Thymus (tissue), 11 donors: Measurements from ENCODE around the gene FBLN5. TPM values are rescaled to one million over a fixed set of nuclear protein-coding genes. Genes with fewer than 3 reads are reported as not detected.

Source experiments
- DNase-seq, 9 donors: peaks; one replicate each; pipeline ENCODE4 v3.0.0-alpha.2; 2013; ENCODE audit warnings: low spot score in 9 of 9, low read depth in 6 of 9, missing footprints in 1 of 9
- H3K27ac ChIP-seq, 2 donors: one replicate each; pipeline ENCODE4 v1.5.1; 2013; ENCODE audit warnings: control low read depth in 1 of 2, low read depth in 1 of 2, low read length in 1 of 2, mild to moderate bottlenecking in 1 of 2, moderate library complexity in 1 of 2
- H3K27me3 ChIP-seq, 2 donors: one replicate each; pipeline ENCODE4 v1.5.1; 2013; ENCODE audit warnings: low read length in 1 of 2; ENCODE audit not compliant: control insufficient read depth in 2 of 2, insufficient read depth in 1 of 2
- H3K36me3 ChIP-seq, 2 donors: one replicate each; pipeline ENCODE4 v1.5.1; 2013; ENCODE audit warnings: low read length in 1 of 2, mild to moderate bottlenecking in 1 of 2, moderate library complexity in 1 of 2; ENCODE audit not compliant: control insufficient read depth in 2 of 2, insufficient read depth in 2 of 2
- H3K4me1 ChIP-seq, 2 donors: one replicate each; pipeline ENCODE4 v1.5.1; 2013; ENCODE audit warnings: low read length in 2 of 2; ENCODE audit not compliant: control insufficient read depth in 2 of 2, insufficient read depth in 2 of 2
- H3K4me3 ChIP-seq, 2 donors: one replicate each; pipeline ENCODE4 v1.5.1; 2013; ENCODE audit warnings: low read length in 2 of 2, control low read depth in 1 of 2, mild to moderate bottlenecking in 1 of 2
- H3K9me3 ChIP-seq, 2 donors: one replicate each; pipeline ENCODE4 v1.5.1; 2013; ENCODE audit warnings: low read length in 1 of 2, mild to moderate bottlenecking in 1 of 2; ENCODE audit not compliant: control insufficient read depth in 2 of 2, insufficient read depth in 1 of 2
- WGBS: extraction: QIAGEN DNeasy Blood & Tissue Kit; methylation state at CpG from one replicate; pipeline ENCODE4 v1.1.7; 2013; 5-methylcytosine and 5-hydroxymethylcytosine counted together
- polyA plus RNA-seq: library from polyadenylated mRNA; stranded (reverse); fragments of 200-250 nt; gene quantifications from one replicate; pipeline ENCODE4 v1.2.3, GENCODE V29; 2013
- total RNA-seq: library from RNA; stranded (reverse); fragments of 120-200 nt; gene quantifications from one replicate; pipeline ENCODE4 v1.2.4, GENCODE V29; 2013
- donor health status: healthy.

The FBLN5 gene
- total and polyA plus RNA-seq, 2 donors, result 32.2 to 61.3 TPM

- Histone ChIP-seq H3K4me1 (no peaks in the 10 kb centered on the region), H3K27ac (no peak overlapping the region), H3K9me3 (no peaks in the 10 kb centered on the region), H3K4me3 (no peak overlapping the region), H3K36me3 (no peaks in the 10 kb centered on the region), H3K27me3 (no peaks in the 10 kb centered on the region)
- DNase-seq, result no peak
- 95% methylated on average over 8 of the region's 8 CpGs for WGBS
Measured at GRCh38 chr14:91934554-91935285, 12.8 kb downstream of the FBLN5 start.

- no peaks in the 10 kb centered on the region for H3K9me3 ChIP-seq
- H3K4me1 ChIP-seq, result no peaks in the 10 kb centered on the region
- WGBS, result 98% methylated on average over 11 of the region's 11 CpGs
- DNase-seq, result no peak
- H3K36me3 ChIP-seq, result no peaks in the 10 kb centered on the region
- no peaks in the 10 kb centered on the region for H3K27me3 ChIP-seq
- H3K27ac ChIP-seq, result no peak overlapping the region
- no peak overlapping the region for H3K4me3 ChIP-seq
Measured at GRCh38 chr14:91931478-91932088, 15.9 kb downstream of the FBLN5 start.

- H3K4me1 ChIP-seq, result no peaks in the 10 kb centered on the region
- 95% methylated on average over 3 of the region's 3 CpGs for WGBS
- DNase-seq, result no peak
- no peaks in the 10 kb centered on the region for H3K36me3 ChIP-seq
- no peak overlapping the region for H3K27ac ChIP-seq
- peaks cover 0 to 2% of the 10 kb centered on the region in 2 donors for H3K27me3 ChIP-seq
- no peak overlapping the region for H3K4me3 ChIP-seq
- no peaks in the 10 kb centered on the region for H3K9me3 ChIP-seq
Measured at GRCh38 chr14:91929700-91930099, 17.8 kb downstream of the FBLN5 start.

GRCh38 chr14:91927800-91928199 is 19.7 kb downstream of the FBLN5 start:
- no peaks in the 10 kb centered on the region for H3K4me1 ChIP-seq
- H3K27ac ChIP-seq, result no peak overlapping the region
- H3K4me3 ChIP-seq, result no peak overlapping the region
- H3K36me3 ChIP-seq, result no peaks in the 10 kb centered on the region
- 96% methylated on average over 5 of the region's 5 CpGs for WGBS
- no peak for DNase-seq
- peaks cover 0 to 2% of the 10 kb centered on the region in 2 donors for H3K27me3 ChIP-seq
- no peaks in the 10 kb centered on the region for H3K9me3 ChIP-seq

GRCh38 chr14:91927191-91927590 is 20.3 kb downstream of the FBLN5 start:
- Histone ChIP-seq H3K36me3 (no peaks in the 10 kb centered on the region), H3K4me1 (no peaks in the 10 kb centered on the region), H3K27me3 (peaks cover 0 to 2% of the 10 kb centered on the region in 2 donors), H3K4me3 (no peak overlapping the region), H3K9me3 (no peaks in the 10 kb centered on the region), H3K27ac (no peak overlapping the region)
- WGBS, result 97% methylated on average over 3 of the region's 3 CpGs
- no peak for DNase-seq

- no peak for DNase-seq
- H3K27me3 ChIP-seq, result peaks cover 0 to 2% of the 10 kb centered on the region in 2 donors
- H3K4me3 ChIP-seq, result no peak overlapping the region
- H3K4me1 ChIP-seq, result no peaks in the 10 kb centered on the region
- H3K36me3 ChIP-seq, result no peaks in the 10 kb centered on the region
- 94% methylated on average over 17 of the region's 17 CpGs for WGBS
- H3K9me3 ChIP-seq, result no peaks in the 10 kb centered on the region
- no peak overlapping the region for H3K27ac ChIP-seq
Measured at GRCh38 chr14:91926131-91926890, 21.2 kb downstream of the FBLN5 start.

GRCh38 chr14:91925727-91926121 is 21.8 kb downstream of the FBLN5 start:
- DNase-seq, result no peak
- WGBS, result 98% methylated on average over 10 of the region's 10 CpGs
- Histone ChIP-seq H3K9me3 (no peaks in the 10 kb centered on the region), H3K27ac (no peak overlapping the region), H3K4me1 (no peaks in the 10 kb centered on the region), H3K4me3 (no peak overlapping the region), H3K36me3 (no peaks in the 10 kb centered on the region), H3K27me3 (peaks cover 0 to 2% of the 10 kb centered on the region in 2 donors)

- no peaks in the 10 kb centered on the region for H3K36me3 ChIP-seq
- peak in 1 of 9 donors; percentile 12 for DNase-seq
- no peaks in the 10 kb centered on the region for H3K9me3 ChIP-seq
- WGBS, result 88% methylated on average over 13 of the region's 13 CpGs
- no peak overlapping the region for H3K27ac ChIP-seq
- H3K27me3 ChIP-seq, result peaks cover 0 to 2% of the 10 kb centered on the region in 2 donors
- H3K4me1 ChIP-seq, result no peaks in the 10 kb centered on the region
- H3K4me3 ChIP-seq, result no peak overlapping the region
Measured at GRCh38 chr14:91925001-91925726, 22.3 kb downstream of the FBLN5 start.
